A549 (cell line): Measurements from ENCODE around the gene ADGRL1. TPM values are rescaled to one million over a fixed set of nuclear protein-coding genes. Genes with fewer than 3 reads are reported as not detected.
A peak's percentile ranks its signal among the peaks of the same experiment; 100 is the strongest.

Experiments used
- ATAC-seq, 2 experiments: fragments of 200-7000 bp in 1 of 2; fragments of >200 bp in 1 of 2; cut with Nextera tagmentation in 1 of 2; cut with Tn5 transposase in 1 of 2; 3 replicates each; pipeline versions ENCODE4 v1.8.0 to v1.9.1; 2018 to 2020; ENCODE audit warnings: mild to moderate bottlenecking in 1 of 2, moderate library complexity in 1 of 2
- CTCF ChIA-PET: fragments of 300-600 bp; sonication (Branson Sonifier 250); formaldehyde crosslinking; extraction: SDS; loops from one replicate; lab custom pipeline; 2021; ENCODE audit warnings: antibody characterized with exemption, inconsistent platforms; lab: Yijun Ruan, JAX
- POLR2A ChIA-PET: fragments of 350-600 bp; formaldehyde crosslinking; extraction: SDS; loops from one replicate; lab custom pipeline; 2021; ENCODE audit warnings: antibody characterized with exemption, inconsistent platforms; lab: Yijun Ruan, JAX
- DNase-seq, 2 experiments: peaks; one replicate each; pipeline versions ENCODE4 v3.0.0 to v3.0.0-alpha.2; 2011 to 2016; ENCODE audit warnings: low read depth in 1 of 2, low spot score in 1 of 2
- FAIRE-seq: peaks from 2 replicates; lab custom pipeline; 2011; peaks lifted over from hg19 to GRCh38; lab: Jason Lieb, UNC
- H3K27ac ChIP-seq, 2 experiments: fragments of >200 bp; sonication (Bioruptor Twin); formaldehyde crosslinking; 3 replicates each; pipeline ENCODE4 v1.5.1; 2016 to 2017
- H3K4me1 ChIP-seq: fragments of >200 bp; sonication (Bioruptor Twin); formaldehyde crosslinking; 3 replicates; pipeline ENCODE4 v1.6.1; 2016
- H3K4me2 ChIP-seq: fragments of >200 bp; sonication (Bioruptor Twin); formaldehyde crosslinking; 3 replicates; pipeline ENCODE4 v1.6.1; 2016
- H3K4me3 ChIP-seq: fragments of >200 bp; sonication (Bioruptor Twin); formaldehyde crosslinking; 3 replicates; pipeline ENCODE4 v1.5.1; 2016
- H3K9me3 ChIP-seq: fragments of >200 bp; sonication (Bioruptor Twin); formaldehyde crosslinking; 3 replicates; pipeline ENCODE4 v1.6.1; 2016
- BHLHE40 ChIP-seq: IDR thresholded peaks from 2 replicates; pipeline ENCODE4 v1.6.1; 2012; ENCODE audit warnings: low read depth, low read length, inconsistent platforms
- CBX2 ChIP-seq: fragments of 200-600 bp; sonication (generic); IDR thresholded peaks from 2 replicates; pipeline ENCODE4 v1.6.1; 2016; ENCODE audit warnings: low read depth, mild to moderate bottlenecking, borderline replicate concordance
- CBX8 ChIP-seq: fragments of 200-600 bp; sonication (generic); IDR thresholded peaks from 2 replicates; pipeline ENCODE4 v1.6.1; 2016
- EHF ChIP-seq: fragments of 250-450 bp; sonication (Bioruptor Pico); IDR thresholded peaks from 2 replicates; pipeline ENCODE4 v1.5.0; 2020; ENCODE audit warnings: mild to moderate bottlenecking
- ESRRA ChIP-seq: fragments of 150-350 bp; IDR thresholded peaks from 2 replicates; pipeline ENCODE4 v1.6.1; 2014; ENCODE audit warnings: mild to moderate bottlenecking, low read length, borderline replicate concordance
- FOXS1 ChIP-seq: fragments of 250-450 bp; sonication (Bioruptor Pico); IDR thresholded peaks from 2 replicates; pipeline ENCODE4 v1.5.0; 2020; ENCODE audit warnings: mild to moderate bottlenecking, moderate library complexity
- HDAC2 ChIP-seq: fragments of 200-600 bp; sonication (generic); IDR thresholded peaks from 2 replicates; pipeline ENCODE4 v1.6.1; 2016
- HOXA7 ChIP-seq: fragments of 250-450 bp; sonication (Bioruptor Pico); IDR thresholded peaks from 2 replicates; pipeline ENCODE4 v1.5.0; 2020; ENCODE audit warnings: mild to moderate bottlenecking, moderate library complexity
- HOXB13 ChIP-seq: fragments of 250-450 bp; sonication (Bioruptor Pico); IDR thresholded peaks from 2 replicates; pipeline ENCODE4 v1.5.0; 2020; ENCODE audit warnings: low read depth, mild to moderate bottlenecking, moderate library complexity
- HOXB5 ChIP-seq: fragments of 250-450 bp; sonication (Bioruptor Pico); IDR thresholded peaks from 2 replicates; pipeline ENCODE4 v1.5.0; 2020; ENCODE audit warnings: mild to moderate bottlenecking, moderate library complexity
- JUN ChIP-seq, 2 experiments: fragments of >200 bp; sonication (Bioruptor Twin); formaldehyde crosslinking; IDR thresholded peaks; 2 replicates in 1 of 2; 3 replicates in 1 of 2; pipeline ENCODE4 v1.6.1; 2016 to 2017
- KDM1A ChIP-seq: fragments of 200-600 bp; sonication (generic); IDR thresholded peaks from 2 replicates; pipeline ENCODE4 v1.6.1; 2016; ENCODE audit warnings: low read depth, mild to moderate bottlenecking
- NFE2L2 ChIP-seq: fragments of 150-350 bp; conservative IDR thresholded peaks from 2 replicates; pipeline ENCODE4 v1.6.1; 2014; ENCODE audit warnings: low read length
- POLR2A ChIP-seq: IDR thresholded peaks from 2 replicates; pipeline ENCODE4 v1.6.1; 2012; ENCODE audit warnings: mild to moderate bottlenecking, low read length
- POLR2AphosphoS2 ChIP-seq: conservative IDR thresholded peaks from 2 replicates; pipeline ENCODE4 v1.6.1; 2012; ENCODE audit warnings: low read length, improper control_type of control experiment, inconsistent platforms
- RAD21 ChIP-seq, 2 experiments: fragments of >200 bp in 1 of 2; sonication (Bioruptor Twin) in 1 of 2; formaldehyde crosslinking in 1 of 2; IDR thresholded peaks in 1 of 2; conservative IDR thresholded peaks in 1 of 2; 2 replicates in 1 of 2; 3 replicates in 1 of 2; pipeline ENCODE4 v1.6.1; 2012 to 2018; ENCODE audit warnings: inconsistent platforms in 1 of 2
- RCOR1 ChIP-seq: fragments of 150-350 bp; IDR thresholded peaks from 2 replicates; pipeline ENCODE4 v1.6.1; 2014; ENCODE audit warnings: antibody characterized with exemption, low read length, low read depth
- SMC3 ChIP-seq: fragments of >200 bp; sonication (Bioruptor Twin); formaldehyde crosslinking; IDR thresholded peaks from 3 replicates; pipeline ENCODE4 v1.6.1; 2018; ENCODE audit warnings: inconsistent platforms
- SREBF2 ChIP-seq: fragments of 450-650 bp; IDR thresholded peaks from 2 replicates; pipeline ENCODE4 v1.6.1; 2014; ENCODE audit warnings: mild to moderate bottlenecking, moderate library complexity
- WGBS: methylation state at CpG from one replicate; pipeline ENCODE4 v1.1.6; 2017; ENCODE audit errors: missing lambda C conversion rate; 5-methylcytosine and 5-hydroxymethylcytosine counted together
- polyA plus RNA-seq, 4 experiments: library from polyadenylated mRNA; depleted of rRNA in 3 of 4; stranded (reverse); fragments of >200 nt; fragmentation: RNase III in 1 of 4; extraction: RNeasy Plus Mini Kit Qiagen cat#74134 plus additional on column Dnase treatment in 1 of 4; gene quantifications; 2 replicates in 3 of 4; 3 replicates in 1 of 4; pipeline ENCODE4 v1.2.3, GENCODE V29; 2011 to 2017
- TF ChIP-seq, protein P1 (sequence below): IDR thresholded peaks from 2 replicates; pipeline ENCODE4 v1.6.1; 2012; ENCODE audit warnings: low read depth, borderline replicate concordance
- TF ChIP-seq, protein P2 (sequence below): fragments of 200-600 bp; sonication (generic); IDR thresholded peaks from 2 replicates; pipeline ENCODE4 v1.6.1; 2016; ENCODE audit warnings: antibody characterized with exemption, mild to moderate bottlenecking, moderate library complexity
- TF ChIP-seq, protein P3 (sequence below): fragments of >200 bp; sonication (Bioruptor Twin); formaldehyde crosslinking; IDR thresholded peaks from 3 replicates; pipeline ENCODE4 v1.5.1; 2016

ADGRL1 gene
- polyA plus RNA-seq, 2 of the 4 experiments (the other 2 are of a cell fraction) = 3.9 to 6.0 TPM

DNA sequence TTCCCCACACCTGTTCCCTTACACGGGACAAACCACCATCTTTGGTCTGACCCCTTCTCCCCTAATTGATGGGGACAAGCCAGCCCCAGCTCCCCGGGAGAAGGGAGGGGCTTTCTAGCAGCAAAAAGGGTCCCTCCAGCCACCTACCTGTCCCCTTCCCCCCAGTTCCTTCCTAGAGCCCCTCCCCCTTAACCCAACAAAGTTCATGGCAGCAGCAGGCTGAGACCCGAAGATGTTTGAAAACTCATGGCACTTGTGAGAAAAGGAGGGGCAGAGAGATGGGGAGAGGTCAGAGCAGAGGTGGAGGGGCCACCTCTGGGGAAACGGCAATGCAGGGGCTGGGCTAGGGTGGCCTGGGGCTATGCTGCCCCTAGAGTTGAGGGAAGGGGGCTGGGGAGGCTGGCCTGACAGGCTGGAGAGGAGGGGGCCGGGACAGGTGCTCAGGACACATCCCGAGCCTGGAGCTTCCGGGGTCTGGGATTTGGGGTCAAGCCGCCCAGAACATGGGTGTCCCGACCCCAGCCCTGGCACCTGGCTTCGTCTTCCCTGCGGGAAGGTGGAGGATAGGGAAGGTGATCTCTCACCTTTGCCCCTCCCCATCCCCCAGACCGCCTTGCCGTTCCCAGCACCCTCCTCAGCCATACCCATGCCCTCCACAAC is 57.1 kb downstream of the ADGRL1 start:
- FAIRE-seq = no peak
- H3K27ac ChIP-seq = no peak overlapping the region; a peak in 1 of 6 replicates
- no peak for DNase-seq
- no peak for ATAC-seq
- H3K4me1 ChIP-seq = no peaks in the 10 kb centered on the region
- ChIA-PET POLR2A (no interaction called here), CTCF (interaction anchor here (0.8 to 4.2 kb wide), 9 partner anchors 10 to 721 kb away, joined by 3 to 20 read pairs (median 4); partner anchors contain the start of gene ASF1B)
- H3K4me2 ChIP-seq = no peak overlapping the region
- no peak overlapping the region for H3K4me3 ChIP-seq
- WGBS = 78% methylated on average over 9 of the region's 13 CpGs
- no peaks in the 10 kb centered on the region for H3K9me3 ChIP-seq
- no peak for TF ChIP-seq HOXB5
- no peak for TF ChIP-seq POLR2A
- no peak for TF ChIP-seq JUN (IDR thresholded peaks at IDR 0.05)
- no peak for TF ChIP-seq HDAC2
- TF ChIP-seq, protein P1, sequence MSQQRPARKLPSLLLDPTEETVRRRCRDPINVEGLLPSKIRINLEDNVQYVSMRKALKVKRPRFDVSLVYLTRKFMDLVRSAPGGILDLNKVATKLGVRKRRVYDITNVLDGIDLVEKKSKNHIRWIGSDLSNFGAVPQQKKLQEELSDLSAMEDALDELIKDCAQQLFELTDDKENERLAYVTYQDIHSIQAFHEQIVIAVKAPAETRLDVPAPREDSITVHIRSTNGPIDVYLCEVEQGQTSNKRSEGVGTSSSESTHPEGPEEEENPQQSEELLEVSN = no peak
- TF ChIP-seq KDM1A = no peak
- no peak for TF ChIP-seq HOXB13 (CRISPR knock-in tag)
- no peak for TF ChIP-seq SREBF2
- no peak for TF ChIP-seq POLR2AphosphoS2
- no peak for TF ChIP-seq FOXS1
- TF ChIP-seq, protein P2, sequence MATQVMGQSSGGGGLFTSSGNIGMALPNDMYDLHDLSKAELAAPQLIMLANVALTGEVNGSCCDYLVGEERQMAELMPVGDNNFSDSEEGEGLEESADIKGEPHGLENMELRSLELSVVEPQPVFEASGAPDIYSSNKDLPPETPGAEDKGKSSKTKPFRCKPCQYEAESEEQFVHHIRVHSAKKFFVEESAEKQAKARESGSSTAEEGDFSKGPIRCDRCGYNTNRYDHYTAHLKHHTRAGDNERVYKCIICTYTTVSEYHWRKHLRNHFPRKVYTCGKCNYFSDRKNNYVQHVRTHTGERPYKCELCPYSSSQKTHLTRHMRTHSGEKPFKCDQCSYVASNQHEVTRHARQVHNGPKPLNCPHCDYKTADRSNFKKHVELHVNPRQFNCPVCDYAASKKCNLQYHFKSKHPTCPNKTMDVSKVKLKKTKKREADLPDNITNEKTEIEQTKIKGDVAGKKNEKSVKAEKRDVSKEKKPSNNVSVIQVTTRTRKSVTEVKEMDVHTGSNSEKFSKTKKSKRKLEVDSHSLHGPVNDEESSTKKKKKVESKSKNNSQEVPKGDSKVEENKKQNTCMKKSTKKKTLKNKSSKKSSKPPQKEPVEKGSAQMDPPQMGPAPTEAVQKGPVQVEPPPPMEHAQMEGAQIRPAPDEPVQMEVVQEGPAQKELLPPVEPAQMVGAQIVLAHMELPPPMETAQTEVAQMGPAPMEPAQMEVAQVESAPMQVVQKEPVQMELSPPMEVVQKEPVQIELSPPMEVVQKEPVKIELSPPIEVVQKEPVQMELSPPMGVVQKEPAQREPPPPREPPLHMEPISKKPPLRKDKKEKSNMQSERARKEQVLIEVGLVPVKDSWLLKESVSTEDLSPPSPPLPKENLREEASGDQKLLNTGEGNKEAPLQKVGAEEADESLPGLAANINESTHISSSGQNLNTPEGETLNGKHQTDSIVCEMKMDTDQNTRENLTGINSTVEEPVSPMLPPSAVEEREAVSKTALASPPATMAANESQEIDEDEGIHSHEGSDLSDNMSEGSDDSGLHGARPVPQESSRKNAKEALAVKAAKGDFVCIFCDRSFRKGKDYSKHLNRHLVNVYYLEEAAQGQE = no peak
- no peak for TF ChIP-seq BHLHE40
- no peak for TF ChIP-seq CBX8
- no peak for TF ChIP-seq EHF (CRISPR knock-in tag)
- no peak for TF ChIP-seq SMC3
- TF ChIP-seq ESRRA = no peak
- TF ChIP-seq RCOR1 = no peak
- no peak for TF ChIP-seq HOXA7
- TF ChIP-seq, all 56 proteins: peak for 0

DNA sequence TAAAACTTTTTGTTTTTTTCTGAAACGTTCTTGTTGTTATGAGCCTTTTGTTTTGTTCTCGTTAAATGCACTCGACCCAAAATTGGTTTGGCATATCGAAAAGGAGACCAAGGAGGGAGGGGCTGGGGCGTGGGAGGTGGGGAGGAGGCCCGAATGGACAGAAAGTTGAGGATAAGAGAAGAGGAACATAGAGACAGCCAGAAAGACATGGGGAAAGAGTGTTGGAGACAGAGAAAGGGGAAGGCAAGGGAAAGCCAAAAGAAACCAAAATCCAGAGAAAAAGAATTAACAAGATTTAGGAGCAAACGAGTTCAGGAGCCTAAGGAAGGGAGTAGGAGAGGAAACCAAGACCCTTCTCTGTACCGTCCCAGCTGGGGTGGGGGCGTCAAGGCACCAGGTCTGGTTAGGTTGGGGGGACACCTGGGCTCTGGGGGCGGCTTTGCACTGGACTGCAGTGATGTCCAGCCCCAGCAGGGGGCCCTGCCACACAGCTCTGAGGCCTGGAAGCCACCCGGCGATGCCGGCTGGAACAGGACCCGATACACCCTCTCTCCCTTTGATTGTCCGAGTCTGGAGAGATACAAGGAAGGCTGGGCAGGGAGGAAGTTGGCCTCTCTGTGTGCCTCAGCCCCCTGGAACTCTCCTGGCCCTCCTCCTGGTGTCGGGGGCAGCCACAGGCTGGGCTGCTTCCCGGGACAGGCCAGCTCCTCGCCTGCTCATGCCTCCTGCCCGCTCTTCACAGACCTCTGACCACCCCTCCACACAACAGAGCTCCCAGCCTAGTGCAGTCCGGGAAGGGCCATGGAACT is 58.0 kb downstream of the ADGRL1 start:
- Histone ChIP-seq H3K4me1 (no peaks in the 10 kb centered on the region), H3K4me3 (no peak overlapping the region)
- POLR2A ChIA-PET = interaction anchor here (1.2 kb wide), 1 partner anchor 11 kb away, joined by 4 read pairs; the partner anchor contains the start of gene ASF1B
- TF ChIP-seq SMC3 (peak; percentile 40; the same call in 2 of the 3 replicates), RAD21 (conservative IDR thresholded peaks at IDR 0.05 in 1 of 2, IDR thresholded peaks at IDR 0.05 in 1 of 2) (peak; percentile 53 to 58), CBX2 (no peak), NFE2L2 (no peak)
- TF ChIP-seq, protein P3, sequence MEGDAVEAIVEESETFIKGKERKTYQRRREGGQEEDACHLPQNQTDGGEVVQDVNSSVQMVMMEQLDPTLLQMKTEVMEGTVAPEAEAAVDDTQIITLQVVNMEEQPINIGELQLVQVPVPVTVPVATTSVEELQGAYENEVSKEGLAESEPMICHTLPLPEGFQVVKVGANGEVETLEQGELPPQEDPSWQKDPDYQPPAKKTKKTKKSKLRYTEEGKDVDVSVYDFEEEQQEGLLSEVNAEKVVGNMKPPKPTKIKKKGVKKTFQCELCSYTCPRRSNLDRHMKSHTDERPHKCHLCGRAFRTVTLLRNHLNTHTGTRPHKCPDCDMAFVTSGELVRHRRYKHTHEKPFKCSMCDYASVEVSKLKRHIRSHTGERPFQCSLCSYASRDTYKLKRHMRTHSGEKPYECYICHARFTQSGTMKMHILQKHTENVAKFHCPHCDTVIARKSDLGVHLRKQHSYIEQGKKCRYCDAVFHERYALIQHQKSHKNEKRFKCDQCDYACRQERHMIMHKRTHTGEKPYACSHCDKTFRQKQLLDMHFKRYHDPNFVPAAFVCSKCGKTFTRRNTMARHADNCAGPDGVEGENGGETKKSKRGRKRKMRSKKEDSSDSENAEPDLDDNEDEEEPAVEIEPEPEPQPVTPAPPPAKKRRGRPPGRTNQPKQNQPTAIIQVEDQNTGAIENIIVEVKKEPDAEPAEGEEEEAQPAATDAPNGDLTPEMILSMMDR = peak; percentile 49; the same call in 2 of the 3 replicates
- TF ChIP-seq, all 56 proteins: peak for 3
- no peaks in the 10 kb centered on the region for H3K9me3 ChIP-seq
- DNase-seq = peak; percentile 45 to 73
- CTCF ChIA-PET = interaction anchor here (0.6 to 4.2 kb wide), 15 partner anchors 9 to 344 kb away, joined by 3 to 20 read pairs (median 4); partner anchors contain the start of gene ASF1B
- no peak for FAIRE-seq
- WGBS = 66% methylated on average over 14 of the region's 20 CpGs
- H3K27ac ChIP-seq = peak overlapping the region in 1 of 2 experiments; percentile 57; a peak in 2 of 6 replicates
- H3K4me2 ChIP-seq = no peak overlapping the region
- peak; percentile 86 to 95 for ATAC-seq
